Omental fat pad (tissue), 4 donors: ENCODE results near the gene HYCC2. TPM values are rescaled to one million over a fixed set of nuclear protein-coding genes. Genes with fewer than 3 reads are reported as not detected.
"Not testable (repeated sequence)": the region's sequence is repeated elsewhere in the genome, so short reads cannot be mapped to it uniquely, and the experiment has no call there.

ENCODE experiments used
- ATAC-seq: fragments of 150-250 bp; one replicate; pipeline ENCODE4 v1.9.1; 2016; ENCODE audit warnings: mild to moderate bottlenecking, moderate library complexity; ENCODE audit not compliant: low FRiP score
- DNase-seq: peaks from one replicate; pipeline ENCODE4 v3.0.0-alpha.2; 2019; ENCODE audit warnings: low spot score
- CTCF ChIP-seq, 3 donors: fragments of 450-650 bp; IDR thresholded peaks; one replicate each; pipeline ENCODE4 v1.5.1; 2016 to 2017; ENCODE audit warnings: antibody characterized with exemption in 3 of 3, mild to moderate bottlenecking in 3 of 3, moderate library complexity in 2 of 3
- total RNA-seq, 4 donors: library from RNA; depleted of rRNA; stranded (reverse); fragments of >200 nt; gene quantifications; one replicate each; pipeline ENCODE4 v1.1.0, GENCODE V29; 2016

Gene HYCC2
- total RNA-seq, 4 donors from 2014 or later, result 17.1 to 36.9 (median 23.1) TPM

- ATAC-seq (no peak), DNase-seq (no peak)
- TF ChIP-seq CTCF (IDR thresholded peaks at IDR 0.05), result no peak
These were observed 695 bp upstream of the HYCC2 start for GRCh38 chr2:201072201-201072530.

GRCh38 chr2:201070948-201071478 is 458 bp downstream of the HYCC2 start:
- ATAC-seq, result peak; percentile 39
- no peak for DNase-seq
- TF ChIP-seq CTCF (IDR thresholded peaks at IDR 0.05), result no peak

- TF ChIP-seq CTCF (IDR thresholded peaks at IDR 0.05), result no peak
- no peak for DNase-seq
- no peak for ATAC-seq
These were observed 6.6 kb downstream of the HYCC2 start for GRCh38 chr2:201064797-201065329.

- ATAC-seq, DNase-seq: not testable (repeated sequence)
These were observed 8.0 kb downstream of the HYCC2 start for GRCh38 chr2:201063516-201063915.

GRCh38 chr2:201059961-201060755 is 11.3 kb downstream of the HYCC2 start:
- DNase-seq (no peak), ATAC-seq (no peak)
- TF ChIP-seq CTCF (IDR thresholded peaks at IDR 0.05), result no peak

- no peak for TF ChIP-seq CTCF (IDR thresholded peaks at IDR 0.05)
- DNase-seq (no peak), ATAC-seq (no peak)
These were observed 12.6 kb downstream of the HYCC2 start for GRCh38 chr2:201058914-201059313.

GRCh38 chr2:201057715-201058248 is 13.7 kb downstream of the HYCC2 start:
- TF ChIP-seq CTCF (IDR thresholded peaks at IDR 0.05), result no peak
- no peak for ATAC-seq
- DNase-seq, result no peak
